T-cell (primary cell): ENCODE results near the gene PTPRJ. TPM values are rescaled to one million over a fixed set of nuclear protein-coding genes. Genes with fewer than 3 reads are reported as not detected.
A peak's percentile ranks its signal among the peaks of the same experiment; 100 is the strongest.

ENCODE experiments used
- ATAC-seq, 4 experiments: fragments of 200-7000 bp in 3 of 4; fragments of 150-1000 bp in 1 of 4; cut with Tn5 transposase; replicated peaks in 1 of 4; 1 replicate in 3 of 4; 2 replicates in 1 of 4; pipeline ENCODE4 v1.10.0; 2021; ENCODE audit warnings: moderate library complexity in 3 of 4, mild to moderate bottlenecking in 2 of 4, moderate number of reproducible peaks in 1 of 4
- CTCF ChIA-PET, 2 donors: fragments of 300-600 bp; sonication (Branson Sonifier 250); formaldehyde crosslinking; loops; one replicate each; lab custom pipeline; 2022; ENCODE audit warnings: antibody characterized with exemption in 2 of 2; lab: Charles Lee
- POLR2A ChIA-PET, 2 donors: fragments of 300-600 bp; sonication (Branson Sonifier 250); formaldehyde crosslinking; loops; one replicate each; lab custom pipeline; 2022; ENCODE audit warnings: antibody characterized with exemption in 2 of 2; lab: Charles Lee
- DNase-seq, 35 experiments: peaks; one replicate each; pipeline versions ENCODE4 v3.0.0 to v3.0.0-alpha.2; 2013 to 2023
- H3K27ac ChIP-seq: one replicate; pipeline ENCODE4 v1.5.1; 2013; ENCODE audit warnings: low read length
- H3K27me3 ChIP-seq, 2 experiments: replicated peaks in 1 of 2; 1 replicate in 1 of 2; 2 replicates in 1 of 2; pipeline versions ENCODE4 v1.6.1 to v1.7.0; 2013; ENCODE audit warnings: low read length in 1 of 2, mixed read lengths in 1 of 2; ENCODE audit not compliant: control insufficient read depth in 2 of 2, insufficient read depth in 2 of 2; ENCODE audit errors: extremely low read depth in 1 of 2
- H3K36me3 ChIP-seq, 2 donors: 1 replicate in 1 of 2; 2 replicates in 1 of 2; pipeline versions ENCODE4 v1.6.1 to v1.7.0; 2013; ENCODE audit warnings: low read length in 1 of 2; ENCODE audit not compliant: control insufficient read depth in 2 of 2, insufficient read depth in 1 of 2; ENCODE audit errors: extremely low read depth in 1 of 2
- H3K4me1 ChIP-seq, 2 experiments: 1 replicate in 1 of 2; 2 replicates in 1 of 2; pipeline versions ENCODE4 v1.6.1 to v1.7.0; 2013; ENCODE audit warnings: low read length in 2 of 2, mixed read lengths in 1 of 2; ENCODE audit not compliant: insufficient read depth in 2 of 2, control insufficient read depth in 1 of 2; ENCODE audit errors: extremely low read depth in 1 of 2
- H3K4me3 ChIP-seq, 2 donors: 1 replicate in 1 of 2; 2 replicates in 1 of 2; pipeline versions ENCODE4 v1.5.1 to v1.7.0; 2013; ENCODE audit warnings: mild to moderate bottlenecking in 2 of 2, low read length in 1 of 2, moderate library complexity in 1 of 2; ENCODE audit not compliant: control insufficient read depth in 1 of 2; ENCODE audit errors: extremely low read depth in 1 of 2
- H3K9me3 ChIP-seq: 2 replicates; pipeline ENCODE4 v1.7.0; 2013
- H3K27ac Mint-ChIP-seq, 2 donors: one replicate each; pipeline ENCODE4 v1.8.0; 2020 to 2021; ENCODE audit warnings: mild to moderate bottlenecking in 2 of 2, mixed read lengths in 2 of 2
- H3K27me3 Mint-ChIP-seq, 2 donors: one replicate each; pipeline ENCODE4 v1.8.0; 2021 to 2022; ENCODE audit warnings: mixed read lengths in 2 of 2
- H3K36me3 Mint-ChIP-seq: one replicate; pipeline ENCODE4 v1.8.0; 2021; ENCODE audit warnings: mixed read lengths
- H3K4me1 Mint-ChIP-seq, 3 donors: one replicate each; pipeline ENCODE4 v1.8.0; 2020 to 2022; ENCODE audit warnings: mixed read lengths in 3 of 3, mild to moderate bottlenecking in 1 of 3
- H3K4me3 Mint-ChIP-seq, 3 donors: one replicate each; pipeline ENCODE4 v1.8.0; 2020 to 2022; ENCODE audit warnings: mild to moderate bottlenecking in 3 of 3, mixed read lengths in 3 of 3, moderate library complexity in 3 of 3
- H3K9me3 Mint-ChIP-seq, 3 donors: one replicate each; pipeline ENCODE4 v1.8.0; 2020 to 2022; ENCODE audit warnings: mixed read lengths in 3 of 3
- WGBS: methylation state at CpG from one replicate; pipeline ENCODE4 v1.1.5; 2013; ENCODE audit warnings: missing lambda C conversion rate; ENCODE audit not compliant: insufficient coverage; 5-methylcytosine and 5-hydroxymethylcytosine counted together
- total RNA-seq, 35 experiments: library from RNA in 6 of 35; stranded (reverse) in 6 of 35; fragments of 120-200 nt in 1 of 35; gene quantifications; one replicate each; pipeline versions ENCODE4 v1.2.1 to v1.2.4 and lab custom pipeline; 2013 to 2026

PTPRJ gene
- total RNA-seq, 5 donors from 2014 or later (not counting 1 experiment from before 2014, with no cell fraction given): 44.8 to 71.0 (median 57.9) TPM

DNA sequence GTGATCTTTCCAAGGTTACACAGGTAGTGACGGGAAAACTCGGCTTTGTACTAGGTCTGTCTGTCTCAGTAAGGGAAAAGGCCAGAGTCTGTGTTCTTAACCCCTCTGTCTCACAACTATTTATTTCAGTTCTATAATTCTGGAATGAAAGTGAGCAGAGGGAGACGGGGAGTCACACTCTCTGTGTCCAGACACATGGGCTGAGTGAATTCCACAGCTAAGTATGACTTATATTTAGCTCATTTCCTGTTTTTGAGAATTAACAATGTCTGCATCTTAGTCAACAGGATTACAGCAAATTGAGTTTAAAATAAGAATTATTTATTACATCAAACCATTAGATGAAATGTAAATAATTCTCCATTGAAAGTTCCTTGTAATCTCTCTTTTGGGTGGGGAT is 173.8 kb downstream of the PTPRJ start:
- Mint-ChIP-seq H3K9me3 (peaks cover 0 to 13% (median 10%) of the 10 kb centered on the region in 3 donors), H3K36me3 (peaks cover 73% of the 10 kb centered on the region), H3K4me1 (no peaks in the 10 kb centered on the region), H3K4me3 (no peak overlapping the region), H3K27ac (peak overlapping the region in 1 of 2 donors; percentile 31), H3K27me3 (no peaks in the 10 kb centered on the region)
- no peak for ATAC-seq
- Histone ChIP-seq H3K4me3 (no peak overlapping the region), H3K27me3 (no peaks in the 10 kb centered on the region), H3K9me3 (peaks cover 4% of the 10 kb centered on the region), H3K27ac (no peak overlapping the region), H3K4me1 (no peaks in the 10 kb centered on the region), H3K36me3 (peaks cover 7 to 72% of the 10 kb centered on the region in 2 donors)
- DNase-seq: no peak
- WGBS: no CpG with 5 or more reads among the region's 3 CpGs
- CTCF ChIA-PET: no interaction called here
- POLR2A ChIA-PET: no interaction called here

DNA sequence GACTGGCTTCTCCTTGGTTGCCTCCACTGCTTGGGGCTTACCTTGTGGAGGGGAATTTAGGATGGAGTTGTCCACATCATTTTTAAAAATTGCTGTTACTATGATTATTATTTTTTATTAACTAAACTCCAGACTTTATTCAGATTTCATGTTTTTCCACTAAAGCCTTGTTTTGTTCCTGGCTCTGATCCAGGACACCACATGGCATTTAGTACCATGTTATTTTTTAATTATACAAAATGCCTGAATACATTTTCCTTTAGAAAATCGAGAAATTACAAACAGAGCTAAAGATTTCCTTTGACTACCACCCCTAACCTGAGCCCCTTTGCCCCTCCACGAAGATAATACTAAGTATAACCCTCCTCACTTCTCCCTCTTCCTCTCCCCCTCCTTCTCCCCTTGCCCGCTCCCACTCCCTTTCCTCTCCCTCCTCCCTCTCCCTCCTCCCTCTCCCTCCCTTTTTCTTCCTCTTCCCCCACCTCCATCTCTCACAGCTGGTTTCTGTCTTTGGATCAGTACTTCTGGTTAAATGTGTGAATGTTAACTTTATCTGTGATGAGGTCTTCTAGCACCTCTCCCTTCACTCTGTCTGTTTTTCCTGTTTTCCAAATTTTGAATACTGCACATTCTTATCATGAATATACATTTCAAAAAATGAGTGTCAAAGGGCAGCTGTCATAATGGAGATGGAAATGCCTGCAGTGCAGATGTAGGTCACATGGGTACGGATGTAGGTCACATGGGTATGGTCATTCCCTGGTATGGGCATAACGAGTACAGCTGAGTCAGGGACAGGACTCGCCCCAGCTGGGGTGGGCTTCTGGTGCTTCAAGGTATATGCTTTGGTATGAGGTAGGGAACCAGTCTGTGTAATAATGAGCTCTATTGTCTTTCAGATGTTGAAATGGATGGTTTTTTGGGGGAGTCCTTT is 181.9 kb downstream of the PTPRJ start:
- Histone ChIP-seq H3K4me3 (no peak overlapping the region), H3K4me1 (no peaks in the 10 kb centered on the region), H3K9me3 (no peaks in the 10 kb centered on the region), H3K27me3 (no peaks in the 10 kb centered on the region), H3K36me3 (peaks cover 7 to 69% of the 10 kb centered on the region in 2 donors), H3K27ac (no peak overlapping the region)
- Mint-ChIP-seq H3K27ac (peak overlapping the region; percentile 0 to 47), H3K9me3 (no peaks in the 10 kb centered on the region), H3K27me3 (no peaks in the 10 kb centered on the region), H3K36me3 (peaks cover 61% of the 10 kb centered on the region), H3K4me1 (no peaks in the 10 kb centered on the region), H3K4me3 (no peak overlapping the region)
- no peak for ATAC-seq
- 81% methylated on average over 5 of the region's 6 CpGs for WGBS
- ChIA-PET CTCF (no interaction called here), POLR2A (interaction anchor here in 1 of 2 donors (0.5 kb wide), 1 partner anchor 402 kb away, joined by 7 read pairs; no protein-coding TSS in a partner anchor)
- no peak for DNase-seq

DNA sequence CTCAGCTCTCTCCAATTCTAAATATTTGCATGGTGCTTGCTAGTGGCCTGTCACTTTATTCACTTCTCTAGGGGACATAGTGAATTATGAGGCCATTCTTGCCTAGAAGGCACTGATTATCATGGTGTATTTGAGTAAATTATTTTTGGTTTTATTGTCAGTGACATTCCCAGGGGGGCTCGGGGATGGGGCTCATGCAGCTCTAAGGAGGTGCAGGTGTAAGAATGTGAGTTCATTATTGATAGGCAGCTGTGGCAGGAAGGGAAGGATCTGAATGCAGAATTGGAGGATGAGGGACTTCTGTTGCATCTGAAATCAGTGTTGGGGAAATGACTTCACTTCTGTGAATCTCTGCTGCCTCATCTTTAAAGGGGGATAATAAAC is 182.5 kb downstream of the PTPRJ start:
- Histone ChIP-seq H3K4me1 (no peaks in the 10 kb centered on the region), H3K4me3 (no peak overlapping the region), H3K27me3 (no peaks in the 10 kb centered on the region), H3K27ac (no peak overlapping the region), H3K9me3 (no peaks in the 10 kb centered on the region), H3K36me3 (peaks cover 4 to 67% of the 10 kb centered on the region in 2 donors)
- ChIA-PET POLR2A (interaction anchor here in 1 of 2 donors (0.5 kb wide), 1 partner anchor 403 kb away, joined by 7 read pairs; no protein-coding TSS in a partner anchor), CTCF (no interaction called here)
- DNase-seq (no peak), ATAC-seq (no peak)
- no peaks in the 10 kb centered on the region for H3K4me1 Mint-ChIP-seq
- H3K27ac Mint-ChIP-seq: peak overlapping the region; percentile 1 to 47
- H3K9me3 Mint-ChIP-seq: no peaks in the 10 kb centered on the region
- no peaks in the 10 kb centered on the region for H3K27me3 Mint-ChIP-seq
- peaks cover 63% of the 10 kb centered on the region for H3K36me3 Mint-ChIP-seq
- H3K4me3 Mint-ChIP-seq: no peak overlapping the region
- 100% methylated on average over 1 of the region's 1 CpG for WGBS

DNA sequence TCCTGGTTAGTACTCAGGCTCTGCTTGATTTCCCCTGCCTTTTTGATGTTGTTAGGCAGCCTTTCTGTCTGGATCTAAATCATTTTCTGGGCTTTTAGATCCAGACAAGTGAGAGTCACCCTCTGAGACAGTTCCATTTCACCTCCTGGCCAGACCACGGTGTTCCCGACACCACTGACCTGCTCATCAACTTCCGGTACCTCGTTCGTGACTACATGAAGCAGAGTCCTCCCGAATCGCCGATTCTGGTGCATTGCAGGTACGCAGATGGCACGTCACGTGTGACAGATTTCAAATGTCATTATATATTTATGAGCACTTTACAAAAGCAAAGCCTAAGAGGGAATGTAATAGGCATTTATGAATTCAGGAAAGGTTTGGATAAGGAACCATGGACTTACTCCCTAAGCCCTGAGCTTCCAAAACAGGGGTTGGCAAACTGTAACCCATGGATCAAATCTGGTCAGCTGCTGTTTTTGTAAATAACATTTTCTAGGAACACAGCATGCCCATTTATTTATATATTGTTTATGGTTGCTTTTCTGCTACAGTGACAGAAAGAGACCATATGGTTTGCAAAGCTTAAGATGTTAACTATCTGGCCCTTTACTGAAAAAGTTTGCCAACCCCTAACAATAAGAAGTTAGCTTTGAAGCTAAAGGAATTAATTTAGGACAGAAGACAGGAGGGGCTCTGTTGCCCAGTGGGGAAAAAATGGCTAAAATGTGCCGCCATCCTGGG is 183.2 kb downstream of the PTPRJ start:
- ChIA-PET POLR2A (no interaction called here), CTCF (interaction anchor here in 1 of 2 donors (0.7 kb wide), 1 partner anchor 313 kb away, joined by 3 read pairs; no protein-coding TSS in a partner anchor)
- H3K27ac Mint-ChIP-seq: peak overlapping the region in 1 of 2 donors; percentile 1
- no peaks in the 10 kb centered on the region for H3K4me1 Mint-ChIP-seq
- Histone ChIP-seq H3K27ac (no peak overlapping the region), H3K4me3 (no peak overlapping the region), H3K9me3 (no peaks in the 10 kb centered on the region), H3K36me3 (peaks cover 4 to 65% of the 10 kb centered on the region in 2 donors), H3K27me3 (no peaks in the 10 kb centered on the region), H3K4me1 (no peaks in the 10 kb centered on the region)
- ATAC-seq (no peak), DNase-seq (no peak)
- no peaks in the 10 kb centered on the region for H3K9me3 Mint-ChIP-seq
- H3K36me3 Mint-ChIP-seq: peaks cover 67% of the 10 kb centered on the region
- H3K27me3 Mint-ChIP-seq: no peaks in the 10 kb centered on the region
- no peak overlapping the region for H3K4me3 Mint-ChIP-seq
- WGBS: over 99% methylated on average over 6 of the region's 12 CpGs

DNA sequence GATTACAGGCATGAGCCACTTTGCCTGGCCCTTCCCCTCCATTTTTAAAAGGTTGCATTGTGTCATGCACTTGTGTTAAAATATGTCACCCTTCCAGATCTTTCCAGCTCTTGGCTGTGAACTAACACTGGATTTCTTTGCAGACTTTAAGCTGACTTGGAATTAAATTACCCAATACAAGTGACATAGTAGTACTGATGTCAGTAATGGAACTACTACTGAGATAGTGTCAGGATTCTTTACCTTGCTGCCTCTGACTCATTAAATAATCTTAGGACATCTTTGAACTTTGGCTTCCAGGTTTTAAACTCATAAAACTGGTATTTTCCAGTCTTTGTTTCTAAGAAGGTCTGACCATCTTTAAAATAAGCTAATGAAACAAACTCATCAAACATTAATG is 184.5 kb downstream of the PTPRJ start:
- H3K9me3 Mint-ChIP-seq: no peaks in the 10 kb centered on the region
- H3K27ac Mint-ChIP-seq: peak overlapping the region in 1 of 2 donors; percentile 15
- Histone ChIP-seq H3K27ac (no peak overlapping the region), H3K4me1 (no peaks in the 10 kb centered on the region), H3K36me3 (peaks cover 4 to 63% of the 10 kb centered on the region in 2 donors), H3K9me3 (no peaks in the 10 kb centered on the region), H3K4me3 (no peak overlapping the region), H3K27me3 (no peaks in the 10 kb centered on the region)
- POLR2A ChIA-PET: no interaction called here
- H3K4me3 Mint-ChIP-seq: no peak overlapping the region
- H3K4me1 Mint-ChIP-seq: peaks cover 0 to 8% (median 5%) of the 10 kb centered on the region in 3 donors
- ATAC-seq (no peak), DNase-seq (no peak)
- CTCF ChIA-PET: interaction anchor here in 1 of 2 donors (0.6 kb wide), 1 partner anchor 9 kb away, joined by 3 read pairs; no protein-coding TSS in a partner anchor
- H3K36me3 Mint-ChIP-seq: peaks cover 64% of the 10 kb centered on the region
- H3K27me3 Mint-ChIP-seq: no peaks in the 10 kb centered on the region

DNA sequence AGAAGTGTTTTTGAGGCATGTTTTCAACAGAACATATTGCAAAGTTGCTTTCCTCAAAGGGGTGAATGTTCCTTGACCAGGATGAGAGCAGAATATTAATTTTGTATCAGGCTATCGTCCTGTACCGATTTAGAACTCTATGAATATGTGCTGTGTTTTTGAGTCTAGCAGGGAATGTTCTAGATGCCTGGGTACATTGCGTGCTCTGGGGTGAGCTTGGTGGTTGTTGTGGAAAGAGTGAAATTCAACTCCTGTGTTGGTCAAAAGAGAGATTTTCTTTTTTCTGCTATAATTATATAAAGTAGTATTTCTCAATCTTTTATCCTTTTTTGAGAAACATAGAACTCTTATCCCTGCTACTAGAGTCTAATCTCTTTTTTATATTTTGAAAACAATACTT is 185.1 kb downstream of the PTPRJ start:
- no peak for DNase-seq
- Histone ChIP-seq H3K27me3 (no peaks in the 10 kb centered on the region), H3K4me1 (no peaks in the 10 kb centered on the region), H3K4me3 (no peak overlapping the region), H3K27ac (no peak overlapping the region), H3K9me3 (no peaks in the 10 kb centered on the region), H3K36me3 (peaks cover 4 to 57% of the 10 kb centered on the region in 2 donors)
- WGBS: 100% methylated on average over 2 of the region's 3 CpGs
- Mint-ChIP-seq H3K36me3 (peaks cover 59% of the 10 kb centered on the region), H3K4me3 (no peak overlapping the region), H3K4me1 (peaks cover 0 to 13% (median 9%) of the 10 kb centered on the region in 3 donors), H3K27ac (no peak overlapping the region), H3K27me3 (no peaks in the 10 kb centered on the region), H3K9me3 (no peaks in the 10 kb centered on the region)
- ChIA-PET CTCF (interaction anchor here in 1 of 2 donors (0.6 kb wide), 1 partner anchor 9 kb away, joined by 3 read pairs; no protein-coding TSS in a partner anchor), POLR2A (no interaction called here)
- ATAC-seq: no peak
